Body of pancreas (tissue), 4 donors: ENCODE measurements around the gene LRP1-AS. TPM values are rescaled to one million over a fixed set of nuclear protein-coding genes. Genes with fewer than 3 reads are reported as not detected.

Source experiments
- ATAC-seq: fragments of 150-250 bp; one replicate; pipeline ENCODE4 v1.9.1; 2016
- DNase-seq, 4 donors: peaks; one replicate each; pipeline ENCODE4 v3.0.0-alpha.2; 2019
- H3K27ac ChIP-seq, 4 donors: fragments of 200-600 bp; sonication (generic); 1 replicate in 3 of 4; 2 replicates in 1 of 4; pipeline versions ENCODE4 v1.5.1 to v1.6.1; 2016 to 2019; ENCODE audit warnings: mild to moderate bottlenecking in 1 of 4, mixed read lengths in 1 of 4, moderate library complexity in 1 of 4
- H3K27me3 ChIP-seq, 2 donors: fragments of 200-600 bp; sonication (generic); one replicate each; pipeline ENCODE4 v1.6.0; 2016; ENCODE audit warnings: mild to moderate bottlenecking in 1 of 2
- H3K36me3 ChIP-seq, 2 donors: fragments of 200-600 bp; sonication (generic); replicated peaks in 1 of 2; 2 replicates each; pipeline ENCODE4 v1.5.1; 2016; ENCODE audit warnings: low read depth in 2 of 2; ENCODE audit not compliant: insufficient read depth in 1 of 2
- H3K4me1 ChIP-seq: fragments of 200-600 bp; sonication (generic); one replicate; pipeline ENCODE4 v1.6.0; 2016
- H3K4me3 ChIP-seq, 2 donors: fragments of 200-600 bp; sonication (generic); 1 replicate in 1 of 2; 2 replicates in 1 of 2; pipeline ENCODE4 v1.5.1; 2016 to 2019
- H3K9me3 ChIP-seq, 3 donors: fragments of 200-600 bp; sonication (generic); 1 replicate in 2 of 3; 2 replicates in 1 of 3; pipeline ENCODE4 v1.5.1; 2016
- POLR2A ChIP-seq, 3 donors: fragments of 450-650 bp; IDR thresholded peaks; one replicate each; pipeline ENCODE4 v1.6.1; 2016; ENCODE audit warnings: antibody characterized with exemption in 3 of 3, mild to moderate bottlenecking in 2 of 3
- WGBS, 2 donors: methylation state at CpG; one replicate each; pipeline ENCODE4 v1.1.5; 2017; 5-methylcytosine and 5-hydroxymethylcytosine counted together
- intact Hi-C: fragments of 100-400 bp; cut with DNase I; formaldehyde crosslinking; loops from one replicate; pipeline ENCODE4 v1.15.1; 2023
- total RNA-seq, 2 donors: library from RNA; depleted of rRNA; stranded (reverse); fragments of >200 nt; gene quantifications; one replicate each; pipeline ENCODE4 v1.1.0, GENCODE V29; 2016
- TF ChIP-seq, protein P1 (sequence below), 7 experiments: fragments of 450-650 bp in 4 of 7; fragments of 200-600 bp in 3 of 7; sonication (generic) in 3 of 7; IDR thresholded peaks; one replicate each; pipeline ENCODE4 v1.5.1; 2016 to 2019; ENCODE audit warnings: antibody characterized with exemption in 7 of 7

LRP1-AS gene
- total RNA-seq, 2 donors from 2014 or later: not detected

DNA sequence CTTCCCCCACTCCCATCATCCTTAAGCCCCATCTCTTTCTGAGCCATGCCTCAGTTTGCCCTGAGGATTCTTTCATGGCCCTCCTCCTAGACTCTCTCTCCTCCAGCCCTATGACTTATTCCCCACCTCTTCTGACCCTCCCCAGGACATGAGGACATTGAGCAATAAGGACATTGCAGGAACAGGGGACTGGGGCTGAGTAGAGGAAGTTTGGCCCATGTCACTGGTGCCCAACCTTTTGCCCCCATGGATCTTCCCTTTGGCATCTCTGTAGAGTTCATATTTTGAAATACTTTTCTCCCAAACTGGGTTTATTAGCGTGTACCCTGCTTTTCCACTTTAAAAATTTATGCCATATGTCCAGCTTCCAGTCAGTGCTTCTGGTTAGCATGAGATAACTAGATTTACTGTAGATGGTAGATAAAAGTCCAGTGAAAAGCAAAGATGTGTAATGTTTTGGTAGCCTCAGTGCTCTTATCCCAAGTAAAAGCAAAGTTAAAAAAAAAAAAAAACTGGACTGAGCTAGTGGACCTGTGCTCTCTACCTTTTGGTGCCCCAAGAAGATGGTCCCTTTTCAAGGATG, 6.1 kb upstream of the LRP1-AS start:
- ATAC-seq (no peak), DNase-seq (no peak)
- no peaks in the 10 kb centered on the region for H3K9me3 ChIP-seq
- H3K4me3 ChIP-seq: no peak overlapping the region
- peaks cover 4% of the 10 kb centered on the region for H3K4me1 ChIP-seq
- no peaks in the 10 kb centered on the region for H3K36me3 ChIP-seq
- TF ChIP-seq, protein P1, sequence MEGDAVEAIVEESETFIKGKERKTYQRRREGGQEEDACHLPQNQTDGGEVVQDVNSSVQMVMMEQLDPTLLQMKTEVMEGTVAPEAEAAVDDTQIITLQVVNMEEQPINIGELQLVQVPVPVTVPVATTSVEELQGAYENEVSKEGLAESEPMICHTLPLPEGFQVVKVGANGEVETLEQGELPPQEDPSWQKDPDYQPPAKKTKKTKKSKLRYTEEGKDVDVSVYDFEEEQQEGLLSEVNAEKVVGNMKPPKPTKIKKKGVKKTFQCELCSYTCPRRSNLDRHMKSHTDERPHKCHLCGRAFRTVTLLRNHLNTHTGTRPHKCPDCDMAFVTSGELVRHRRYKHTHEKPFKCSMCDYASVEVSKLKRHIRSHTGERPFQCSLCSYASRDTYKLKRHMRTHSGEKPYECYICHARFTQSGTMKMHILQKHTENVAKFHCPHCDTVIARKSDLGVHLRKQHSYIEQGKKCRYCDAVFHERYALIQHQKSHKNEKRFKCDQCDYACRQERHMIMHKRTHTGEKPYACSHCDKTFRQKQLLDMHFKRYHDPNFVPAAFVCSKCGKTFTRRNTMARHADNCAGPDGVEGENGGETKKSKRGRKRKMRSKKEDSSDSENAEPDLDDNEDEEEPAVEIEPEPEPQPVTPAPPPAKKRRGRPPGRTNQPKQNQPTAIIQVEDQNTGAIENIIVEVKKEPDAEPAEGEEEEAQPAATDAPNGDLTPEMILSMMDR (IDR thresholded peaks at IDR 0.05): no peak
- no peak for TF ChIP-seq POLR2A (IDR thresholded peaks at IDR 0.05)
- H3K27ac ChIP-seq: peak overlapping the region in 1 of 4 donors; percentile 33
- no peaks in the 10 kb centered on the region for H3K27me3 ChIP-seq
- intact Hi-C loops: no loop called here
- WGBS, 2 donors: 57 to 60% methylated on average over 1 of the region's 1 CpG

DNA sequence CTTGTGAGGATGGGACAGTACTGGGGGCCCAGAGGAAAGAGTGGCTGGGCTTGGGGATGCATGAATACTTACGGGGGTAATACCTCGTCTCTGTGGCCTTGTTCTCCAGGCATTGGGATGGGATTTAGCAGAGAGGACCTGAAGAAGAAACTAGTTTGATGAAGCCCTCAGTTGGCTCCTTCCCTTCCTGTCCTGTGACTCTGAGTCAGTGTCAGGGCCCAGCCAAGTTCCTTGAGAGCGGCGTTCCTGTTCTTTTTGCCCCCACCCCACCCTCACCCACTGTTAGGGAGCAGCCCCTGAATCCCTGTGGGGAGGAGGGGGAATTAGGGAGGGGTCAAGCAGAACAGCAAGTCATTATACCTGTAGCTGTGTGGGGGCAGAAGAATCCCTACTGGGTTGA, 5.2 kb upstream of the LRP1-AS start:
- ATAC-seq: no peak
- no peak overlapping the region for H3K4me3 ChIP-seq
- no peaks in the 10 kb centered on the region for H3K9me3 ChIP-seq
- intact Hi-C loops: no loop called here
- H3K27ac ChIP-seq: peak overlapping the region in 2 of 4 donors; percentile 17 to 36
- no peaks in the 10 kb centered on the region for H3K27me3 ChIP-seq
- no peaks in the 10 kb centered on the region for H3K36me3 ChIP-seq
- DNase-seq: no peak
- TF ChIP-seq POLR2A (IDR thresholded peaks at IDR 0.05): no peak
- TF ChIP-seq, protein P1 (IDR thresholded peaks at IDR 0.05): no peak
- peaks cover 4% of the 10 kb centered on the region for H3K4me1 ChIP-seq
- WGBS, 2 donors: 83% methylated on average over 4 of the region's 4 CpGs

DNA sequence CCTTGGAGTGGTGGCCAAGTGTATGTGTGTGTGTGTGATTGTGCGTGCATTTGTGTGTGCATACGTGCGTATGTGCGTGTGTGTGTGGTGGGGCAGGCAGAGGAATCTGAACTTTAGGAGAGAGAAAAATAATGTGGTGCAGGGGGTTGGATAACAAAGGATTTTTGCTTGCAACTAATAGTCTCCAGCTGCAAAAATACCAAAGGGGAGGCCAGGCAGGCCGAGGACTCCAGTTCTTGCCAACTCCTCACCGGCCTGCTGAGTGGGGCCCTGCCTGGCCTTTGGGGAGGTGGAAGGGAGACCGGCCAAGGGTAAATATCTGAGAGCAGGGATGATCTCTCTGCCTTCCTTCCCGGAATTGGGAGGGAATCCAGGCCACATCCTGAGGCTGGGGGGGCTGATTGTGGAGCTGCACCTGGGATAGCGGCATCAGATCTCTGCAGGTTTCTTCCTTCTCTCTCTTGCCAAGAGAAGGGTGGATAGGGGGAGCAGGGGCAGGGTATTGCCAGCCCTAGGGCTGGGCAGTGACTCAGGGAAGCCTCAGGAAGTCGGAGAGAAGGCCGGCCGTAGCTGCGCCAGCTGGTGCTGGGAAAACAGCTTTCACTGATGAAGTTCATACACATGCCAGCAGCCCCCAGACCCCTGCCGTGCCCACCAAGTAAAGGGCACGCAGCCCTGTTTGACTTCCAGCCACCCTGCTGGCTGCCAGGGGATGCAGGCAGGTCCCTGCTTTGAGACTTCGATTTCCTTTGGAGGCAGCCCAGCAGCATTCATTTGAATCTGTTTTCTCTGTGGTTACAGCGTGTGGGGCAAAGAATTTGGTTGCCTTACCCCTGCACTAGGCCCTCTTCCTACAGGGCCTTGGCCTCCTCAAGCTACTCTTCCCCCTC, 4.6 kb upstream of the LRP1-AS start:
- TF ChIP-seq POLR2A (IDR thresholded peaks at IDR 0.05): no peak
- TF ChIP-seq, protein P1 (IDR thresholded peaks at IDR 0.05): no peak
- Histone ChIP-seq H3K4me1 (peaks cover 4% of the 10 kb centered on the region), H3K4me3 (no peak overlapping the region), H3K36me3 (no peaks in the 10 kb centered on the region), H3K27ac (peak overlapping the region in 2 of 4 donors; percentile 17 to 36), H3K27me3 (no peaks in the 10 kb centered on the region), H3K9me3 (no peaks in the 10 kb centered on the region)
- ATAC-seq: no peak
- 69 to 74% methylated on average over 14 to 17 of the region's 17 CpGs for WGBS, 2 donors
- intact Hi-C loops: no loop called here
- DNase-seq: no peak

DNA sequence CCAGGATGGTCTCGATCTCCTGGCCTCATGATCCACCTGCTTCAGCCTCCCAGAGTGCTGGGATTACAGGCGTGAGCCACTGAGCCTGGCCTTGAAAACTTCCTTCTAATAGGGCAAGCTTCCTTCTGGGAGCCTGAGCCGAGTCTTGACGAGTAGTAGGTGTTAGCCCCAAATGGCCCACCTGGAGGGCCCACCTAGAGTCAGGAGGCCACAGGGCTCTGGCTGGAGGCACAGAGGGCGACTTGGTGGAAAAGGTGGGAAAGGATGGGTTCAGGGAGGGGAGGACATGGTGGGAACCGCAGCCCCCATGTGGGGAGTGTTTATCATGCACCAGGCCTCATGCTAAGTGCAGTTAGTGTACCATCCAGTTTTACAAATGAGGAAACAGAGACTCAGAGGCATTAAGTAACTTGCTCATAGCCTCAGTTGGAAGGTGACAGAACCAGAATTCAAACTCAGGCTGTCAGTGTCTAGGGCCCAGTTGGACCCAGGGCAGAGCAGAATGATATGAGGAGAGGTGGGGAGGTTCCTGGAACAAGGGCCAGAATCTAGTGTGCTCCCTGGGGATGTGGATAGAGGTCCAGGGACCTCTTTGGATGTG, 3.1 kb upstream of the LRP1-AS start:
- Histone ChIP-seq H3K27me3 (no peaks in the 10 kb centered on the region), H3K9me3 (no peaks in the 10 kb centered on the region), H3K36me3 (no peaks in the 10 kb centered on the region), H3K4me3 (no peak overlapping the region), H3K27ac (peak overlapping the region in 2 of 4 donors; percentile 35 to 69), H3K4me1 (peaks cover 4% of the 10 kb centered on the region)
- intact Hi-C loops: no loop called here
- ATAC-seq (no peak), DNase-seq (no peak)
- TF ChIP-seq POLR2A (IDR thresholded peaks at IDR 0.05): no peak
- TF ChIP-seq, protein P1 (IDR thresholded peaks at IDR 0.05): no peak
- WGBS, 2 donors: 76 to 81% methylated on average over 3 to 5 of the region's 6 CpGs
